ENCODE data around the gene CACHD1.

The CACHD1 gene

GRCh38 chr1:64472805-64473204 lies 2.9 kb downstream of the CACHD1 start:
- H3K27ac ChIP-seq (ENCODE audit: low read depth, low read length) = no peak overlapping the region
- peaks cover 19% of the 10 kb centered on the region for H3K4me1 ChIP-seq (ENCODE audit: control insufficient read depth, insufficient read depth, low read length, unreplicated experiment)
- no peak overlapping the region for H3K4me3 ChIP-seq (ENCODE audit: low read depth, low read length)
- no peaks in the 10 kb centered on the region for H3K79me2 ChIP-seq (ENCODE audit: control insufficient read depth, insufficient read depth, low read length, unreplicated experiment)
- no peaks in the 10 kb centered on the region for H3K36me3 ChIP-seq (ENCODE audit: insufficient read depth, low read length)
- peaks cover 15% of the 10 kb centered on the region; the same call in 1 of the 2 replicates for H3K27me3 ChIP-seq (ENCODE audit: insufficient read depth, low read length)
- no peak overlapping the region for H2AFZ ChIP-seq (ENCODE audit: low read length, unreplicated experiment)

- H3K27ac ChIP-seq (ENCODE audit: low read depth, low read length) = no peak overlapping the region
- H3K27me3 ChIP-seq (ENCODE audit: insufficient read depth, low read length) = peaks cover 9% of the 10 kb centered on the region; the same call in 1 of the 2 replicates
- H3K4me1 ChIP-seq (ENCODE audit: control insufficient read depth, insufficient read depth, low read length, unreplicated experiment) = peaks cover 19% of the 10 kb centered on the region
- no peaks in the 10 kb centered on the region for H3K79me2 ChIP-seq (ENCODE audit: control insufficient read depth, insufficient read depth, low read length, unreplicated experiment)
- H2AFZ ChIP-seq (ENCODE audit: low read length, unreplicated experiment) = no peak overlapping the region
- no peak overlapping the region for H3K4me3 ChIP-seq (ENCODE audit: low read depth, low read length)
- H3K36me3 ChIP-seq (ENCODE audit: insufficient read depth, low read length) = no peaks in the 10 kb centered on the region
Observed at GRCh38 chr1:64473367-64473766, 3.4 kb downstream of the CACHD1 start.

- no peaks in the 10 kb centered on the region for H3K36me3 ChIP-seq (ENCODE audit: insufficient read depth, low read length)
- no peaks in the 10 kb centered on the region for H3K79me2 ChIP-seq (ENCODE audit: control insufficient read depth, insufficient read depth, low read length, unreplicated experiment)
- no peak overlapping the region for H2AFZ ChIP-seq (ENCODE audit: low read length, unreplicated experiment)
- H3K27ac ChIP-seq (ENCODE audit: low read depth, low read length) = no peak overlapping the region
- peaks cover 3% of the 10 kb centered on the region; the same call in 1 of the 2 replicates for H3K27me3 ChIP-seq (ENCODE audit: insufficient read depth, low read length)
- no peak overlapping the region for H3K4me3 ChIP-seq (ENCODE audit: low read depth, low read length)
- H3K4me1 ChIP-seq (ENCODE audit: control insufficient read depth, insufficient read depth, low read length, unreplicated experiment) = peaks cover 19% of the 10 kb centered on the region
Observed at GRCh38 chr1:64474133-64474532, 4.2 kb downstream of the CACHD1 start.

DNA sequence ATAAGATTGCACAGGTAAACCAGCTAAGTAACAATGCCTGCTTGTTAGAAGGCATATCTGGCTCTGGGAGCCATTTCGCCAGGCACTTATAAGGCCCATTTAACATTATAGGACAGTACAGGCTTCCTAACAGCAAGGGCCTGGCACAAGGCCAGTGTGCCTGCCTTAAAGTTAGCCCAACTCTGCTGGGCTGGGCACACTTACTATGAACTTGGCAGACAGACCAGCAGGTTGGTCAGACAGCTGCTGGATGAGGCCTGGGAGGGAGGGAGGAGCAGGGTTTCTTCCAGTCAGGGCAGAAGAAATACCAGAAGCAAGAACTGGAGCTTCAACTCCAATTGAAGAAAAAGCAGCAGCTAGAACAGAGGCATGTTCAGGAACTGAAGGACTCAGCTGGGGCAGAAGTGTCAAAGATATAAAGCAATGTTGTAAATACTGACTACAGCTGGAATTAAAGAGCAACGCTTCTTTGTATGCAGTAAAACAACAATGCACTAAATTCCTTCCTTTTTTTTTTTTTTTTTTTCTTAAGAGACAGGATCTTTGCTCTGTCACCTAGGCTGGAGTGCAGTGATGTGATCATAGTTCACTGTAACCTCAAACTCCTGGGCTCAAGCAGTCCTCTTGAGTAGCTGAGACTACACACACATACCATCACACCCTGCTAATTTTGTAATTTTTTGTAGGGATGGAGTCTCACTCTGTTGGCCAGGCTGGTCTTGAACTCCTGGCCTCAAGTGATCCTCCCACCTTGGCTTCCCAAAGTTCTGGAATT lies 4.9 kb downstream of the CACHD1 start:
- Histone ChIP-seq H3K36me3 (ENCODE audit: insufficient read depth, low read length) (no peaks in the 10 kb centered on the region), H2AFZ (ENCODE audit: low read length, unreplicated experiment) (no peak overlapping the region), H3K4me3 (ENCODE audit: low read depth, low read length) (no peak overlapping the region), H3K4me1 (ENCODE audit: control insufficient read depth, insufficient read depth, low read length, unreplicated experiment) (peaks cover 19% of the 10 kb centered on the region), H3K27me3 (ENCODE audit: insufficient read depth, low read length) (no peaks in the 10 kb centered on the region), H3K79me2 (ENCODE audit: control insufficient read depth, insufficient read depth, low read length, unreplicated experiment) (no peaks in the 10 kb centered on the region), H3K27ac (ENCODE audit: low read depth, low read length) (no peak overlapping the region)

DNA sequence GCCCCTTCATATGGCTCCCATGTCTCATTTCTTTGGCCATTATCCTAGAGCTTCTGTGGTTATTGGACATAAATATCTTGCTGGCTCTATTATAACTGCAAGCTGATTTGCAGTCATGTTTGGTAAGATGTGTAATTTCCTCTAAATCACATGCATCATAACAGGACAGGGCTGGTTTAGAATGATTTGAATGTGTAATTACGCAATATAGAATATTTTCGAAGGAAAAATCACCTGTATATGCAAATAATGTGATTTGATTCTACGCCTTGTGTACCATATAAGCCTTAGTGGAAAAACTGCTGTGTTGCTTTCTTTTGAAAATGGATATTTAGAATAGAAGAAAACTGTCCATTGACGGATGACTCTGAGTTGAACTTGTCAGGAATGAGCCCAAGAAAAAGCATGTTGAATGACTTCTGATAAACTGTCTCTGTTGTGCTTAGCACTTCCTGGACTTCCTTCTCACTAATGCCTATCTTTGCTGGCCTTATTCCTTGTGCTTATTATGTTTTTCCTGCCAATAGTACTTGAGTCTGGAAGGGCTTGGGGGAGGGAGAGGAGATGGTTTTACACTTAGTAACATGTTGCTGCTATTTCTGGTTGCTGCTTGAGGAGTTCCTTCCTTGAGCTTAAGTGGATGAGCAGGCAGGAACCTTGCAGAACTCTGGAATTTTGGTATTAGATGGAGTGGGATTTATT lies 6.5 kb downstream of the CACHD1 start:
- Histone ChIP-seq H3K4me1 (ENCODE audit: control insufficient read depth, insufficient read depth, low read length, unreplicated experiment) (peaks cover 27% of the 10 kb centered on the region), H3K36me3 (ENCODE audit: insufficient read depth, low read length) (no peaks in the 10 kb centered on the region), H3K79me2 (ENCODE audit: control insufficient read depth, insufficient read depth, low read length, unreplicated experiment) (no peaks in the 10 kb centered on the region), H3K27me3 (ENCODE audit: insufficient read depth, low read length) (no peaks in the 10 kb centered on the region), H3K4me3 (ENCODE audit: low read depth, low read length) (no peak overlapping the region), H3K27ac (ENCODE audit: low read depth, low read length) (peak overlapping the region; percentile 51), H2AFZ (ENCODE audit: low read length, unreplicated experiment) (no peak overlapping the region)

DNA sequence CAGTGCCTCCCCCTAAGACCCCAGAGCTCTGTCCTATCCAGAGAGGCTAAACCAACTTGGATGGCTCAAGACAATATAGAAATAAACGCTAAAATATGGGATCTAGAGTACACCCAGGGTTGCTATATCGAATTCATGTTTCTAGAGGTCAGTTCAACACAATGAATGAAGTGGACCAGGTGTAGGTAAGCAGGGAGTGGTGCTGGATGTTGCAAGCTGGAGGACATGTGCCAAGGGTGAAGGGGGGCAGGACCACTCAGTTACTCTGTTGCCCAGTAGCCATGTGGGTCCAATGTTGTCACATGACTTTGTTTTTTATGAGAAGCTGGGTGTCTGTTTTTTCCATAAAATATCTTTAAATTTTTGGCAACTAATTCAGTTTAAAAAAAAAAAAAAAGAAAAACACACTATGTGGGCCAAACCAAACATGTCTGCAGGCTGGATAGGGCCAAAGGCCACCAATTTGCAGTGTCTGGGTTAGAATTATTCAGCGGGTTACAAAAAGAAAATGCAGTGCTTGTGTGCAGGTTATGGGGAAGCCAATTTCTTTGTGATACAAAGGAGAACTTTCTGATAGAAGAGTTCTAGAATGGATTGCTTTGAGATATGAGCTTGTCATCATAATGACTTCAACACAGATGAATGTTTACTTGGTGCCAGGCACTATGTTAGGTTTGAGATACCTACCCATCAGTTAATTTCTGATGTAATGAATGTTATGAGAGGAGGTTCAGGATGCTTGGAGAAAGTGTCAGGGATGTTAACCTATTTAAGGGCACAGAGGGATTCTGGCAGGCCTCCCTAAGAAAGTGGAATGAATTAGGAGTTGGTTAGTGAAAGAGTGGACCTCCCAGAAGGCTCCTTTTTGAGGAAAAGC lies 8.9 kb downstream of the CACHD1 start:
- H3K79me2 ChIP-seq (ENCODE audit: control insufficient read depth, insufficient read depth, low read length, unreplicated experiment) = no peaks in the 10 kb centered on the region
- H3K4me1 ChIP-seq (ENCODE audit: control insufficient read depth, insufficient read depth, low read length, unreplicated experiment) = peaks cover 23% of the 10 kb centered on the region
- no peak overlapping the region for H3K27ac ChIP-seq (ENCODE audit: low read depth, low read length)
- H3K27me3 ChIP-seq (ENCODE audit: insufficient read depth, low read length) = no peaks in the 10 kb centered on the region
- no peaks in the 10 kb centered on the region for H3K36me3 ChIP-seq (ENCODE audit: insufficient read depth, low read length)
- no peak overlapping the region for H3K4me3 ChIP-seq (ENCODE audit: low read depth, low read length)
- no peak overlapping the region for H2AFZ ChIP-seq (ENCODE audit: low read length, unreplicated experiment)

DNA sequence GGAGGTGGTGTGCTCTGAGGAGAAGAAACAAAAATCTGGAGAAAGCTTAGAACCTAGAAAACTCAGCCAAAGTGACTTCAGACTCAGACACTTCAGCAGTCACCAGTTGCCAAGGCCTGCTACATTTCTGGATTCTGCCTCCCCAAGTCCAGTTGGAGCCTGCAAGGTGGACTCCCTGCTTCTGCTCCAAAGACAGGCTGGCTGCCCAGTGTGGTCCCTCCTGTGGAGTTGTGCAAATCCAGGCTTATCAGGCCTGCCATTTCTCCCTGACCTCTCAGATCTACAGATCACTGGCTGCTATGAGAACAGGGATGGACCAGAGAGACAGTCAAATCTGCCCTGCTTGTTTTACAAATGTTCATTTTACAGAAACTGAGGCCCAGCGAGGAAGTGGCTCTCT lies 9.9 kb downstream of the CACHD1 start:
- no peaks in the 10 kb centered on the region for H3K79me2 ChIP-seq (ENCODE audit: control insufficient read depth, insufficient read depth, low read length, unreplicated experiment)
- H2AFZ ChIP-seq (ENCODE audit: low read length, unreplicated experiment) = no peak overlapping the region
- H3K27me3 ChIP-seq (ENCODE audit: insufficient read depth, low read length) = no peaks in the 10 kb centered on the region
- no peak overlapping the region for H3K27ac ChIP-seq (ENCODE audit: low read depth, low read length)
- no peak overlapping the region for H3K4me3 ChIP-seq (ENCODE audit: low read depth, low read length)
- H3K36me3 ChIP-seq (ENCODE audit: insufficient read depth, low read length) = no peaks in the 10 kb centered on the region
- H3K4me1 ChIP-seq (ENCODE audit: control insufficient read depth, insufficient read depth, low read length, unreplicated experiment) = peaks cover 23% of the 10 kb centered on the region

DNA sequence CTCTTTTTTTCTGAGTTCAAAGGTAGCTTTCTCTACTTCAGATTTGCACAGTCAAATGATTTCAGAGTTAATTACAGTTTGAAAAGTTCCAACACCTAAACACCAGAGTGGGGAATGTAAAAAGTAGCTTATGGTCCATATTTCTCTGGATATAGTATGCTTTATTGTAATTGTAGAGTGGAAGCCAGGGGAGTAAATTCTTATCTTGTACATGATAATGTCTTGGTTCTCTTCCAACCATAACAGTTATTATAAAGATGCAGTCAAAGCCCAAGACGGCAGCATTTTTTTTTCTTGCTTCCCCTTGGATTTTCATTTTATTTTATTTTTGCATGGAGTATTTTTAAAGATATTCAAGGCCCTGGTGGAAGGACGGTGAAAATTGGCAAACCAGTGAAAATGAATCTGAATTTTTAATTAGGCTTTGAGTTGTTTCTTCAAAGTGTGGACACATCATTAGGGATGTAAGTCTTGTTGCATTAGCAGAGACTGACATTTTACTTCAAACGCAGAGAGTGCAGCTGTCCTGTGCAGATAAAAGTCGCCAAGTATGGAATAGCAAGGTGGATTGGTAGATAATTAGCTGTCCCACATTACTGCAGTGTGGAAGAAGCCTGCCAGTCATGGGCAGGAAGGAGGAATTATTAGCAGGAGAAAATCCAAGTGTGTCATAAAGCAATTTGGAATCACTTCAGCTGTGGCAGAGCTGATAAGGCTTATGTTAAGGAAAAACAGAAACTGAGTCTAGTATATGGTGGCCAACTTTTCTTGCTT lies 11.3 kb downstream of the CACHD1 start:
- no peak overlapping the region for H2AFZ ChIP-seq (ENCODE audit: low read length, unreplicated experiment)
- no peaks in the 10 kb centered on the region for H3K79me2 ChIP-seq (ENCODE audit: control insufficient read depth, insufficient read depth, low read length, unreplicated experiment)
- H3K4me1 ChIP-seq (ENCODE audit: control insufficient read depth, insufficient read depth, low read length, unreplicated experiment) = peaks cover 19% of the 10 kb centered on the region
- no peaks in the 10 kb centered on the region for H3K27me3 ChIP-seq (ENCODE audit: insufficient read depth, low read length)
- H3K36me3 ChIP-seq (ENCODE audit: insufficient read depth, low read length) = no peaks in the 10 kb centered on the region
- no peak overlapping the region for H3K4me3 ChIP-seq (ENCODE audit: low read depth, low read length)
- H3K27ac ChIP-seq (ENCODE audit: low read depth, low read length) = no peak overlapping the region

DNA sequence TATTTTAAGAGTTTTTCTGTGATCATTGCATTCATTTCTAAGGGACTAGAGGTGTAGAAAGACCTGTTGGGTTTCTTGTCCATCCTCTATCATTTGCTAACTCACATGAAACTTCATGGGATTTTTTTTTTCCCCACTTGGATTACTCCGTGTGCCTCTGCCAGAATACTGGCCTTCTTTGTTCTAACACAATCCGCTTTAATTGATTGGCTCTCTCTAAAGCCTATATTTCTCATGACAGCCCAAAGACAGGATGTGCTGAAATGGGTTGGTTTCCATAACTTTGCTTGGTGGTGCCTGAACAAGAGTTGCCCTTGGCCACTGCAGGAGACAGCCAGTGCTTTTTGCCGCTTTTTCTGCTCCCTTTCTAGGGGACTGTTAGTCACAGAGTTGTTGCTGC lies 12.2 kb downstream of the CACHD1 start:
- peaks cover 10% of the 10 kb centered on the region for H3K4me1 ChIP-seq (ENCODE audit: control insufficient read depth, insufficient read depth, low read length, unreplicated experiment)
- no peaks in the 10 kb centered on the region for H3K27me3 ChIP-seq (ENCODE audit: insufficient read depth, low read length)
- H3K79me2 ChIP-seq (ENCODE audit: control insufficient read depth, insufficient read depth, low read length, unreplicated experiment) = no peaks in the 10 kb centered on the region

DNA sequence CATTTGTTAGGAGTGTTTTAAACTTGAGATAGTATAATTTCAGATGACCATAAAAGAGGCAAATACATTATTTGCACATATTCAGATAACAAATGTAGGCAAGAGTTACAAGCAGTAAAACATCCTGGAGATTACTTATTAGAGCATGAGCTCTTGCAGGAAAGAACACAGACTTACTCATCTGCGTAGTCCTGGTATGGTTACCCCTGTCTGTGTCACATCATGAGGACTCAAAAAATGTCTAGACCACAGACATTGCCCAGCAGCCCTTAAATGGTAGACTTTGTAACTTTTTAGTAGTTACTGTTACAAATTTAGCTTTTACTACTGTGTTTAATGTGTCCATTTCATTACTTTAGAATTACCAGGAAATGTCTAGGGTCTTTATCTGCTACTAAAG lies 12.8 kb downstream of the CACHD1 start:
- Histone ChIP-seq H2AFZ (ENCODE audit: low read length, unreplicated experiment) (no peak overlapping the region), H3K27me3 (ENCODE audit: insufficient read depth, low read length) (no peaks in the 10 kb centered on the region), H3K27ac (ENCODE audit: low read depth, low read length) (no peak overlapping the region), H3K79me2 (ENCODE audit: control insufficient read depth, insufficient read depth, low read length, unreplicated experiment) (no peaks in the 10 kb centered on the region), H3K36me3 (ENCODE audit: insufficient read depth, low read length) (no peaks in the 10 kb centered on the region), H3K4me1 (ENCODE audit: control insufficient read depth, insufficient read depth, low read length, unreplicated experiment) (peaks cover 9% of the 10 kb centered on the region), H3K4me3 (ENCODE audit: low read depth, low read length) (no peak overlapping the region)

More for the DNA sequence above, 12.2 kb downstream of the CACHD1 start:
- H3K4me3 ChIP-seq (ENCODE audit: low read depth, low read length) = no peak overlapping the region
- no peak overlapping the region for H3K27ac ChIP-seq (ENCODE audit: low read depth, low read length)
- no peak overlapping the region for H2AFZ ChIP-seq (ENCODE audit: low read length, unreplicated experiment)
- no peaks in the 10 kb centered on the region for H3K36me3 ChIP-seq (ENCODE audit: insufficient read depth, low read length)

Measured in ACC112 (cell line).